ENCODE results near the gene LIMK1.

DNA sequence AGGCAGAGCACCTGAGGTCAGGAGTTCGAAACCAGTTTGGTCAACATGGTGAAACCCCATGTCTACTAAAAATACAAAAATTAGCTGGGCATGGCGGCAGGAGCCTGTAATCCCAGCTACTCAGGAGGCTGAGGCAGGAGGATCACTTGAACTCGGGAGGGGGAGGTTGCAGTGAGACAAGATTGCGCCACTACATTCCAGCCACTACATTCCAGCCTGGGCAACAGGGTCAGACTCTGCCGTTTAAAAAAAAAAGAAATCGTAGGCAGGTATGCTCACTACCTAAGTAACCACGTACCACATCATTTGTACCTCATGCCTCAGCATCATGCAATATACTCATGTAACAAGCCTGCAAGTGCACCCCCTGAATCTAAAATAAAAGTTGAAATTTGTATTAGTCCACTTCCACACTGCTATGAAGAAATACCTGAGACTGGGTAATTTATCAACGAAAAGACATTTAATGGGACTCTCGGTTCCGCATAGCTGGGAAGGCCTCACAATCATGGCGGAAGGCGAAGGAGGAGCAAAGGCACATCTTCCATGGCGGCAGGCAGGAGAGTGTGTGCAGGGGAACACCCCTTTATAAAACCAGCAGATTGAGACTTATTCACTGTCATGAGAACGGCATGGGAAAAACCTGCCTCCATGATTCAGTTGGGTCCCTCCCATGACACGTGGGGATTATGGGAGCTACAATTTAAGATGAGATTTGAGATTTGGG, 82.4 kb downstream of the LIMK1 start:
- no peak for TF ChIP-seq CTCF (IDR thresholded peaks at IDR 0.05; ENCODE audit: low read length)
- TF ChIP-seq EZH2 (optimal IDR thresholded peaks at IDR 0.05; ENCODE audit: low read depth, low read length), result no peak
- TF ChIP-seq EZH2phosphoT487 (IDR thresholded peaks at IDR 0.05; ENCODE audit: low read length), result no peak
